ENCODE measurements around the gene LRRC26. TPM values are rescaled to one million over a fixed set of nuclear protein-coding genes. Genes with fewer than 3 reads are reported as not detected.

The LRRC26 gene
- polyA plus RNA-seq, 10 donors, result not detected

DNA sequence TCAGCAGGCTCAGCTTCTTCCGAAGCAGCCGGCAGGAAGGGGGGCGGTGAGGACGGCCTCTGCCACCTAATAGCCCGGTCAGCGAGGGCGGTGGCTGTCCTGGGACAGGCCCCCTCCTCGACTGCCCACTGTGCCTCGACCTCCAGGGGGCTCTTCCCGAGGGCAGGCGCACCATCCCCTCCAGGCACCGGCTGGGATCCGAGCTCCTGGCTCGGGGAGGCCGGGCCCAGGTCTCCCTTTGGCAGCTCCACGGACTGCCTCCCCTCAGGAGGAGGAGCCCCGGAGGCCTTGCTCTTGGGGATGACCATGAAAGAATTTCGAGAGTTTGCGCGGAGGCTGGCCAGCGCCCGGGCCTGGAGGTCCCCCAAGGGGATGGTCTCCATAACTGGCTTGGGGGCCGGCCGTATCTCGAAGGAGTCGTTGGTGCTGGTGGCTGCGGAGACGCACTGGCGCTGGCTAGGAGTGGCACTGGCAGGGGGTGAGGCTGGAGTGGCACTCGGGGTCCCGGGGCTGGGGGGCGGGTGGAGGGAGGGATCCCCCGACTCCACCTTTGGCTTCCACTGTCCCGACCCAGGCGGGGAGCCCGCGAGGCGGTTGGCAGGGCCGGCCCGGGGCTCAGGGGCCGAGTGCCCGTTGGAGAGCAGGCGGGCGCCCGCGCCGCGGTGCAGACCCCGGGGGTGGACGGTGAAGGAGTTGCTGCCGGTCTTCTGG, 29.7 kb upstream of the LRRC26 start:
- DNase-seq, result no peak

DNA sequence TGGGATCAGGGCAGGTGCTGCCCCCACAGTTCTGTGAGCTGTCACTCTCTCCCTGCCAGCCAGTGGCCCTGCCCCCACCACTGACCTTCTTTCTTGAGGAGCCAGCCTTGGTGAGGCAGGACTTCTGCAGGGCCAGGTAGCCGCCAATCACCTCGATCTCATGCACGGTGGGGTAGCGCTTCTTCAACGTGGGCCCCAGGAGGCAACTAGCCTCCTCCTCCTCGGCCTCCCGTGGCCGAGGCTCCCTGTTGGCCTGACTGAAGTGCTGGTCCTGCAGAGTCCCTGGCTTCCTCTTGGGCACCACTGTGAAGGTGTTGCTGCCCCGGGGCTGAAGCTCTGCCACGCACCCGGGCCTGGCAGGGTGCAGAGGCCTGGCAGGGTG, 29.0 kb upstream of the LRRC26 start:
- no peak for DNase-seq

DNA sequence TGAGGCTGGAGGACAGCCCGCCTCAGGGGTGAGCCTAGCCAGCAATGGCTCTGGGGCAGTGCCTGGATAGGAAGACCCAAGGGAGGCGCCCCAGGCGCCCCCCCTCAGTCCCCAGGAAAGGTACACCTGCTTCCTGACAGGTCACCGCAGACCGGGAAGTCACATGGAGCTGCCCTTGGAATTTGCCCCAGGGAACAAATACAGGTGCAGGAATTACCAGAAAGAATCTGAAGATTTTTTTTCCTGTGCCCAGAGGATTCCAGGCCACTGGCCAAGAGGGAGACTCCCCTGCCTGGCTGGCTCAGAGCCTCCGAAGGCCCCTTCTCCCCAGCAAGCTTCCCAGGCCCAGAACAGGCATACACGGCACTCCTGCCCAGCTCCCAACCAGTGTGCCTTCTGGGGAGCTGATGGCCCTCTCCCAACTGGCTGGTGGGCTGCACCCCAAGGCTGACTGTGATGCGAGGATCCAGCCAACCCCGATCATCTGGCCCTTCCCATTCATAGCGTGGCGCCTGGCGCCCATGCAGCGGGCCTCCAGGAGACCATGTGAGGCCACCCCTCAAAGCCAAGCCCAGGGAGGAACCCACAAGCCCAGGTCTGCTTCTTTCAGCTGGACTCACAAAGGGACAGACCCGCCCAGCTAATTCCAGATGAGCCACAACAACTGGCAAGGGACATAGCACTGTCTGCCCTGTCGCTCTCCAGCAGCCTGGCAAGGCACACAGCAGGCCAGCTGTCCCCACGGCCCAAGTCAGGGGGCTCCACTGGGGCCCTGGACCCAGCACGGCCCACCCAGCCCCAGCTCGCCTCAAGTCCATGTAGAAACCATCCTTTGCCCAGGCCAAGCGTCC, 28.4 kb upstream of the LRRC26 start:
- no peak for DNase-seq

DNA sequence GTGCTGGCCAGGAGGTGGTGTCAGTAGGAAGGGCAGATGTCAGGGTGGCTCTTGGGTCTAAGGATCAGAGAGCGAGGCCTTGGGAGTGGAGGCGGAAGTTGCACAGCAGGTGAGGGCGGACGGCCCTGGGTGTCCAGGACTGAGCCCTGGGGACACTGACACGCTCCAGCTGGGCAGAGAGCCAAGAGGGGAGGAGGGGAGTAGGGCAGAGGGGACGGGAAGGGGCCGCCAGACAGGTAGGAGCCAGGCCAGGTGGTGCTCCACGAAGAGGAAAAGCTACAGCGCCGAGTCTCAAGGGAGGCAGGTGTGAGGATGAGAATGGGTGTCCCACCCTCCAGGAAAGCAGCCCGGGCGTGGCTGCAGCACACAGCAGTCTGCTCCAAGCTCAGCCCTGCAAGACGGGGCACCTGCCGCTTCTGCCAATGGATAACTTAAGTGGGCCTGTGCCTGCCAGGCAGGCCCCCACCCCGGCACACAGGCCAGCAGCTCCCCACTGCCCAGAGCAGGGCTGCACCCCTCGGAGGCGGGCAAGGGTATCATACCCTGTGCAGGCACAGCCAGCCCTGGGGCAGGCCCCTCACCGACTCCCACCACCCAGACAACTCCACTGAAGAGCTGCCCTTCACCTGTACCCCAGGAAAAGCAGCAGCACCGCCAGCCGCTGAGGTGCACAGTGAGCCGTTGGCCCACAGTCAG, 25.8 kb upstream of the LRRC26 start:
- DNase-seq, result no peak

DNA sequence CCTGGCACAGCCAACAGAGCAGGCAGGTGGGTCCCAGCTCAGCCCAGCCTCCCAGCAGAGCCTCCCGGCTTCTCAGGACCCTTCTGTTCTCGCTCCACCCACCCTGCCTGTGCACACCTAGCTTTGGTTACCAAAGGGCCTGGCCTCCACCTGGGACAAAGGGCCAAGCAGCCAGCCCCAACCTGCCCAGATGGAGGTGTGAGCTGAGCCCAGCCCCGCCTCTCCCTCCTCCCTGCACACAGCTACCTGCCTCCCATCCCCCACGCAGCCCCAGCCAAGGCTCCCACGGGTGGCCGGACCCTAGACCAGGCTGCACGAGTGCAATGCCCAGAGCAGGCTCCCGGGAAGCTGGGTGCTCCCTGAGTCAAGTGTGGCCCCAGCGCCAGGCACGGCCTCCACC, 25.1 kb upstream of the LRRC26 start:
- no peak for DNase-seq

DNA sequence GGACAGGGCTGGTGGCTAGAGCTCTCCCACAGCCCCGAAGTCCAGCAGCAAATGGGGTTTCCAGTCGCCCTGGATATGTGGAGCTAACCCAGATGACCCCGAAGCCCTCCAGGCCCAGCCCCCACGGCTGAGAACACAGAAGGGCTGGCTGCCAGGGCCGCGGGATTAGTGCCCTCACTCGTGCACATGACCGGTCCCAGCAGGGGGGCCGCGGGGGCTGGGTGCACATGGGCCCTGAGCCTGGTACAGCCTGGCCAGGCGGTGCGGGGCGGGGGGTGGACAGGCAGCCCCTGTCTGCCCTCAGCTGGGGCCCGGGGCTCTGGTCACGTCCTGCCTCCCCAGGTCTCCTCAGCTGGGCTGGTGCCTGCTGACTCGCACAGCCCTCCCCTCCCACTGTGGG, 24.5 kb upstream of the LRRC26 start:
- no peak for DNase-seq

DNA sequence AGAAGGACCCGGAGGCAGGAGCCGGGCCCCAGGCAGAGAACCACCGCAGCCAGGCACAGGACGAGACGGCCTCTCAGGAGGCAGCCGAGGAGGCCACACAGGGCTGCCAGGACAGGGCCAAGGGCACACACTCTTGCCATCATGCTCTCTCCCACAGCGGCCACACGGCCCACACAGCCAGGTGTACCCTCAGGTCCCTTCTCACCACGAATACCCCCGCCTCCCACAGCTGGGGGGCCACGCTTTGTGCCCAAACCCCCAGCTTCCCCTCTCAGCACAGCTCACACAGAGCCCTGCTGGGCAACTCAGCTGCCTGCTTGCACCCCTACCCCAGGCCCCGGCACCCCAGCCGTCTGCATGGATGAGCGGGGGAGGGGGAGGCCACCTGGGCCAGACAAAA, 23.9 kb upstream of the LRRC26 start:
- no peak for DNase-seq

DNA sequence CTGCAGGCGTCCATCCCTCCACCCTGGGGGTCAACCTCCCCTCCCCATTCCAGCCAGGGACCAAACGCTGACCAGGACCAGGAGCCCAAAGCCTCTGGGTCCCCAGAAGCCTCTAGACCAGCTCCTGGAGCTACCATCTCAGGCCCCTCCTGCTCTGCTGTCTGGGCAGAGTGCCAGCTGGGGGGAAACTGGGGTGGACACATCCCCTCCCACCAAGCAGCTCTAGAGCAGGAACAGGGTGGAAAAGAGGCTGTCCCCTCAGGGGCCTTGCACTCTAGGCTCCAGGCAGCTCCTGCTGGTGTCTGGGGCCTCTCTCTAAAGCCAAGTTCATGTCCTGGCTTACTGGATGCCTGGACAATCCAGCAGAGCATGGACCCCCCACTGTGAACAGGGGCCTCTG, 23.0 kb upstream of the LRRC26 start:
- no peak for DNase-seq

DNA sequence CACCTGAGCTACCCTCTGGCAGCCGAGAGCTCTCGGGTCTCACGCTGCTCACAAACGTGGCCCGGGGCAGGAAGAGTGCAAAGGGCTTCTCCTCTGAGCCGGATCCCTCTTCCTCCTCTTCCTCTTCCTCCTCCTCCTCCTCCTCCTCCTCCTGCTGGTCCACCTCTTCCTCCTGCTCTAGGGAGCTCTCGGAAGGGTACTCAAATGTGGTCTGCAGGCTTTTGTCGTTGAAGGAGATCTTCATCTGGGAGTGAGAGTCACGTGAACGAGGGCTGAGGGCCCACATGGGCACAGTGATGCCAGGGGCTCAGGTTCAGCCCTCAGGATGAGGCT, 22.6 kb upstream of the LRRC26 start:
- DNase-seq, result no peak

DNA sequence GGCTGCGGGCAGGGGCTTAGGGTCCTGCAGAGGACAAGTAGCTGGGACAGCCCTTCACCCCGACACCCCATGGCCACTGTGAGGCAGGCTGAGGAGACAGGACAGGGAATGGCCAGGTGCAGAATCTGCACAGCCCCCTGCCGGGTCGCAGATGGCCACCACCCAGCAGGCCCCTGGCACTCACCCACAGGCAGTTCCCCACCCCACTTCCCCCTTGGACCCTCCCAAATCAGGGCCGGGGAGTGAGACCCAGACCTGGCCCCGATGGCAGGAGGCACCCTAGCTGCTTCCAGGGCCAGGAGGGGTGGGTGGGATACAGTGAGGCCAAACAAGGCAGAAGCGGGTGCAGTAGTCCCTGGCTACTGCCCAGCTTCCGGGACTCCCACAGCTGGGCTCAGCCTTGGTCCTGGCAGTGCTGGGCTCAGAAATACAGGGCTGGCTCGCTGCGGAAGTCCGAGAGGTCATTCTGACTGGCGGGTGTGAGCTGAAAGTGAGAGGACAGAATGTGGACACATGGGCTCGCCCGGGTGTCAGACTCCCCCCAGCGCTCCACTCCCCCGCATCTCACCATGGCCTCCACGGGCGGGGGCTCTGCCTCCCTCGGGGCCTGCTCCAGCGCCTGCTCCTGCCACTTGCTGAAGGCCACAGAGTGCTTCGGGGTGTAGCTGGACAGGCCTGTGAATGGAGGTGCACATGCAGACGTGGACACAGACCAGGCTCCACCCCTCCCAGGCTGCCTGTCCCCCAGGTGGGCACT, 22.0 kb upstream of the LRRC26 start:
- DNase-seq, result no peak

DNA sequence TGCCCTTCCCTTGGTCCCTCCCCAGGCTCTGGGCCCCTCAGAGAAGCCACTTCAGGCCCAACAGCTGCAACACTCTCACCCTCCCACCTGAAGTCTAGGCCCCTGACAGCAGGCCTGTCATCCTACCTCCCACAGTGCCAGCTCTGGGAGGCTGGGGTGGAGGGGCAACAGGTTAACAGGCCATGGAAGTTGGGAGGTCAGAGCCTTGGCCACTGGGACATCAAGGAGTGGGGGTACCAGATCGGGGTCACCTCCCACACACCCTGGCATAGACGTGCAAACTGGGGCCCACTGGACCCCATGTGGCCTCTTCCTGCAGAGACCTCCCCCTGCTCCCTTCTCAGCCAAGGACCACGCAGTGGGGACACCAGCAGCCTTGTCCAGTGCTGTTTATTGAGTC, 21.4 kb upstream of the LRRC26 start:
- DNase-seq, result no peak

DNA sequence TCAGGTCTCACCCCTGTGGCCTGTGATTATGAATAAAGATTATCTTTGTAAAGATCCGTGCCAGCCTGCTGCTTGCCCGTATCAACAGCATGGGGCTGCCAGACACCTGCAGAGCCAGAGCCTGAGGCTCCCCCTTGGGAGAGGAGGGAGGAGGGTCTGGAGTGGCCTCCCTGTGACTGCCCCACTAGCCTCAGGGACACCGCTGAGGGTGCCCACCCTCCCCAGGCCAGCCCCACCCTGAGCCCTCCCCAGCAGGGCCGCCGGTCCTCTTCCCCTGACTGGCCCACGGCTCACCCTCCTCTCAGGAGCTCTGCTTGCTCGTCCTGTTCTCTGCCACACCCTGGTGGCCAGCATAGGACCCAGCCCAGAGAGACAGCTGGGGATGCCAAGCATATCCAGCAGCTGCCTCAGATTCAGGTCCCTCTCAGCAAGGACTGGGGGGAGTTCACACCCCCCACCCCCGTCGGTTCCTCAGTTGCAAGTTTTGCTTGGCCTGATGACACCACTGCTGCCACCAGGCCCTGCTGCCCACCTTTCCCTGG, 20.5 kb upstream of the LRRC26 start:
- no peak for DNase-seq

DNA sequence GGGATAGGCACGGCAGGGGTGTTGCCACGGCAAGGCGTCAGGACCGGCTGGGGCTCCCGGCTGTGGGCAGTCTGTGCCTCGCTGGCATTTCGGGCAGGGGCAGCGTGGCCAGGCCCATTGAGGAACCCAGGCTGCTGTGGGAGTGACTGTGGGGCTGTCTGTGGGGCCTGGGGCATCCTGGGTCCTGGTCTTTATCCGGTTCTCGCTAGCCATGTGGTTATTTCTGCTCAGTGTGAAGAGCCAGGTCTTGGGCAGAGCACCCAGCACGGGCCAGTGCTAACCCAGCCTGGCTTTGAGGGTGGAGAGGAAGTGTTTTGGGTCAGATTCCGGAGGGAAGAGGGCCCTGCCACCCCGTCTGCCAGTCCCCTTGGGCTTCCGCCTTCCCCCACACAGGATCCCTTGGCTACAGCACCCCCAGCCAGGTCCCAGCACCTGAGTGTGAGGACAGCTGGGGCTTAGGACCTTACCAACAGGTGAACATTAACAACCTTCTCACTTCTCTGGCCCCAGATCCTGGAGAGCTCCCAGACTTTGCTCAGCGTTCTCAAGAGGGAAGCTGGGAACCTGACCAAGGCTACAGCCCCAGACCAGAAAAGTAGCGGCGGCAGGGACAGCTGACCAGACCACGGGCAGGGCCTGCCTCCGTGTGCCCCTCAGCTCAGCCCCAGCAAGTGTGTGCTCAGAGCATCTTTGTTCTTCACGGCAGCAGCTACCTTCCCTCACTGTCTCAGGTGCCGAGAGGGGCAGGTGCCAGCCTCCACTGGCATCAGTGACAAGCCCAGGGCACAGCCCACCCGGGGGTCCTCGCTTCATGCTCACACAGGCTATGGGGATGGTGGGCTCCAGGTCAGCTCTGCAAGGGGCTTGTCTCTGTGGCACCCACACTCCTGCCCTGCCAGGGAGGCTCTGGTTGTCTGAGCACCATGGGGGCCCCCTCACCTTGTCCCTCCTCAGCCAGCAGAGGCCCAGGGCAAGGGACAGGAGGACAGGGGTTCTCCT, 19.7 kb upstream of the LRRC26 start:
- DNase-seq, result no peak

DNA sequence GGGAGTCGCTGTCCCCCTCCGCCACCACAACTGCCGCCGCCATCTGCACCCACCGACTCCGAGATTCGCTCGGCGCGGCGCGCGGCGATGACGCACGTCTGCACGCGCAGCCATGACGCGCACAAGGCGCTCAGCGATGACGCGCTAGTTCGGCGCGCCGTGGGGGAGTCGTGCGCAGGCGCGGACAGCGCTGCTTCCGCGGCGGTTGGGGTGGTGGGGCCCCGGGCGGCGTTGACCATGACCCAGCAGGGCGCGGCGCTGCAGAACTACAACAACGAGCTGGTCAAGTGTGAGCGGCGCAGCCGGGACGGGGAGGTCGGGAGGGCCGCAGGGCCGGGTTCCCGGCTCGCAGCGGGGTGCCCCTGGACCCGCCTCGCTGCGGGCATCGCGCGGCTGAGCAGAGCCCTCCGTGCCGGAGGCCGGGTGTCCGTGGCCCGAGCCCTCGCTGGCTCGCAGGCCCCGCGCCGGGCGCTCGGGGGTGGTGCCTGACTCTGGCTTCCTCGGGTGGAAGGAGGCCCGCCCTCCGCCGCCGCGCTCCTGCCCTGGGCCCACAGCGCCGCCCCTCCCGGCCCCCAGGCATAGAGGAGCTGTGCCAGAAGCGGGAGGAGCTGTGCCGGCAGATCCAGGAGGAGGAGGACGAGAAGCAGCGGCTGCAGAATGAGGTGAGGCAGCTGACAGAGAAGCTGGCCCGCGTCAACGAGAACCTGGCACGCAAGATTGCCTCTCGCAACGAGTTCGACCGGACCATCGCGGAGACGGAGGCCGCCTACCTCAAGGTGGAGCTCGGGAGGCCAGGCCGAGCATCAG, 18.8 kb upstream of the LRRC26 start, which contains the start of the genes ANAPC2 and SSNA1:
Gene ANAPC2 (minus strand): TSS at position 71 of the 807 bp plus-strand sequence. CDS start 28 bp downstream, at position 43.
Gene SSNA1 (plus strand): TSS at position 187 of the 807 bp plus-strand sequence. CDS start 51 bp downstream, at position 238.
- peak; percentile 94 to 99 (median 99) for DNase-seq

DNA sequence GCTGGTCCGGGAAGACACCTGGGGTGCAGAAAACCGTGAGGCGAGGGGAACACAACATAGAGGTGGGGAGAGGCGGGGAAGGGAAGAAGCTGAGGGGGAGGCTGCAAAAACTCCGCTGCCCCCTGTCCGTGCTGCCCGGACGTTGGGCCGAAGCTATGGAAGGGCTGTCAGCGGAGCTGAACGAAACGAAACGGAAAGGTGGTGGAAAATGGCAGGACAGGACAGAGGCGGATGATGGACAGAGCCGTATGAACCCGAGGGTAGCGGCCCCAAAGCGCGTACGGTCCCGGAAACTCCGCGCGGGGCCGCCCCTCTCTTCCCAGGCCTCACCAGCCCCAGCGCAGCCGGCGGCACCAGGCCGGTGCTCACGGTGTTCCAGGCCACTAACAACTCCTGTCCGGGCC, 18.2 kb upstream of the LRRC26 start:
- no peak for DNase-seq

DNA sequence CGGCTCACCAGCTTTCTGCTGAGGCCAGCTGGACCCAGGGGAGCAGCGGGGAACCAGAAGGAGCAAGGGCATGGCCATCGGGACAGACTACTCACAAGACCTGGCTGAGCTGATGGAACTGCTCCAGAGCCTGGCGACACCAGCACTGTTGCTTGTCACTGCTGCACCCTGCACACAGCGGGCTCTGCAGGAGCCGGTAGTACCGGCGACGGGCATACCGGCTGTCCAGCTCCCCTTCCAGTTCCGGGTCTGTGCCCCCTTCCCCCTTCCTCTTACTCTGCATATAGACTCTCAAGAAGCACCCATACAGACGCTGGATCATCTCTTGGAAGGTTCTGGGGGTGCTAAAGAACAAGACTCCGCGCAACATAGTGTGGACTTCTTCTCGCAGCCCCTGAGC, 17.5 kb upstream of the LRRC26 start:
- DNase-seq, result no peak

DNA sequence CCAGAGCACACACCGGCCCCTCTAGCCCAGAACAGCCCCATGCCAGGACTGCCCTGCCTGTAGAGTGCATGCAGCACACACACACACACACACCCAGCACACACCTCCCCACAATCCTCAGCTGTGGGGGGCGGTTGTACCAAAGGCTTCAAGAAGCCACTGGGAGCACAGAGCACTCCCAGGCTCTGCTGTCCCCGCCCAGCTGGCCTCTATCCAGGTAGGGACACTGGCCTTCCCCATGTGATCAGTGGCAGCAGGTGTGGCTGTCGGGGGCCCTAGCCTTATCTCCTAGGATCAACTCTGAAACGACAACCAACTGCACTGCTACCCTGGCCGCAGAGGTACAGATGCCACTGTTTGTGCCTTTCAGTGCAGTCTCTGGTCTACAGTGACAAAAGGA, 16.5 kb upstream of the LRRC26 start:
- no peak for DNase-seq

DNA sequence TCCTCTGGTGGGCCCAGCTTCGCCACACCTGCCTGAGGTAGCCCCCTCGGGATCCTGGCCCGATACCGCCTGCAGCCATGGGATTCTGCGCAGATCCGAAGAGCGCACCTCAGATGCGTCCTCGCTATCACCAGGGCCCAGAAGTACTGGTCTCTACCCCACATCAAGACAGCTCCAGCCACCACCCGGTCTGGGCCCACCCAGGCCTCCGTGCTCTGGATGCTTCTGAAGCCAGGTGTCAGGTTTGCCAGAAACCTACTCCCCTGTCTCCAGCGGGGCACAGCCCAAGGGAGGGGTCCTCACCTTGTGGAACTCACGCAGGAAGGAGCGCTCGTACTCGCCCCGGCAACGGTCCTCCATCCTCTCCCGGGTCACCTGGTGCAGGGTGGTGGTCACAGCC, 16.1 kb upstream of the LRRC26 start:
- DNase-seq, result no peak

DNA sequence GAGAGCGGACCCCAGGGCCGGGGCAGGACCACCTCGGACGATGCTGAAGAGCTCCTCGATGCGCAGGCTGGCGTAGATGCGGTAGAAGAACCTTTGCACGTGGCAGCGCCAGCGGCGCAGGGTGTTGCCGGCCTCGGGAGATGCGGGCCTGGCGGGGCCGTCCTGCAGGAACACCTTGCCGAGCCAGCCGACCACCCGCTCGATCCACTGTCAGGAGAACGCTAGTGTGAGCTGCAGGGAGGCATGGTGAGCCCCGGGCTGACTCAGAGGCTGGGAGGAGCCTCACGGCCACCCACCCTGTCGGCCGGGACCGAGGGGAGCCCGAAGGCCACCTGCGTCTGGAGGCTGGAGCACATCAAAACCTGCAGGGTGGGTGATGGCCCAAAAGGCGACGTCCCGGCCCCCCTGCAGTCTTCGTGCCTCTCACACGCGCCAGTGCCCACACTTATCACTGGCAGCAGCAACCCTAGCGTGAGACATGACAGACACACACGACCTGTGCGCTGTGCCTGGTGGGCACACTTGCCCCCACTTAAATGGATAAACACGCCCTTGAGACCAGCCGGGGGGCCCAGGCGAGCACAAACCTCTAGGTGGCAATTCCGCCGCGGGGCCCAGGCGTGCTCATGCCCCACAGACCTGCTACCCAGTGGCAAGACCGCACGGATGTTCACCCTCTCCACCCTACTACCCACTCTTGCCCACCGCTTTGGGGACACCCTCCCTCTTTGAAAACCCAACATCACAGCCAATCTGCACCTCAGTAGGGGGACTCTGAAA, 15.2 kb upstream of the LRRC26 start:
- no peak for DNase-seq
